Thyroid gland (tissue), 4 donors: ENCODE measurements around the gene ACAP2. TPM values are rescaled to one million over a fixed set of nuclear protein-coding genes. Genes with fewer than 3 reads are reported as not detected.

Source experiments
- DNase-seq, 2 donors: peaks; one replicate each; pipeline ENCODE4 v3.0.0-alpha.2; 2019
- H3K27ac ChIP-seq, 3 donors: fragments of 200-600 bp; sonication (generic); 1 replicate in 2 of 3; 2 replicates in 1 of 3; pipeline ENCODE4 v1.5.1; 2016 to 2019; ENCODE audit warnings: mild to moderate bottlenecking in 1 of 3, moderate library complexity in 1 of 3
- H3K27me3 ChIP-seq: fragments of 200-600 bp; sonication (generic); one replicate; pipeline ENCODE4 v1.5.1; 2019
- H3K36me3 ChIP-seq, 2 donors: fragments of 200-600 bp; sonication (generic); one replicate each; pipeline ENCODE4 v1.5.1; 2016 to 2019
- H3K4me1 ChIP-seq, 2 donors: fragments of 200-600 bp; sonication (generic); one replicate each; pipeline ENCODE4 v1.5.1; 2017 to 2019
- H3K4me3 ChIP-seq, 3 donors: fragments of 200-600 bp; sonication (generic); replicated peaks in 1 of 3; 1 replicate in 2 of 3; 2 replicates in 1 of 3; pipeline ENCODE4 v1.5.1; 2016; ENCODE audit warnings: mild to moderate bottlenecking in 1 of 3
- H3K9me3 ChIP-seq: fragments of 200-600 bp; sonication (generic); one replicate; pipeline ENCODE4 v1.5.1; 2017
- CTCF ChIP-seq, 6 experiments: fragments of 200-600 bp in 3 of 6; fragments of 450-650 bp in 3 of 6; sonication (generic) in 3 of 6; IDR thresholded peaks; one replicate each; pipeline ENCODE4 v1.5.1; 2016 to 2019; ENCODE audit warnings: antibody characterized with exemption in 6 of 6, mild to moderate bottlenecking in 2 of 6, inconsistent platforms in 1 of 6, moderate library complexity in 1 of 6
- POLR2A ChIP-seq, 2 donors: fragments of 450-650 bp; IDR thresholded peaks; one replicate each; pipeline ENCODE4 v1.6.1; 2017; ENCODE audit warnings: antibody characterized with exemption in 2 of 2, mild to moderate bottlenecking in 2 of 2, moderate library complexity in 1 of 2
- WGBS, 2 donors: methylation state at CpG; one replicate each; pipeline ENCODE4 v1.1.5; 2017; 5-methylcytosine and 5-hydroxymethylcytosine counted together
- intact Hi-C: fragments of 100-400 bp; cut with DNase I; formaldehyde crosslinking; loops from one replicate; pipeline ENCODE4 v1.15.1; 2023
- total RNA-seq, 4 donors: library from RNA; depleted of rRNA; stranded (reverse); fragments of >200 nt; gene quantifications; one replicate each; pipeline ENCODE4 v1.2.3, GENCODE V29; 2016

ACAP2 gene
- total RNA-seq, 4 donors from 2014 or later = 61.7 to 685 (median 71.3) TPM

GRCh38 chr3:195395208-195395816 lies 47.5 kb downstream of the ACAP2 start:
- Histone ChIP-seq H3K36me3 (no peaks in the 10 kb centered on the region), H3K27ac (no peak overlapping the region), H3K4me3 (no peak overlapping the region), H3K9me3 (no peaks in the 10 kb centered on the region), H3K27me3 (no peaks in the 10 kb centered on the region), H3K4me1 (peaks cover 3 to 17% of the 10 kb centered on the region in 2 donors)
- intact Hi-C loops = no loop called here
- 95 to 96% methylated on average over 4 of the region's 4 CpGs for WGBS, 2 donors
- TF ChIP-seq POLR2A (IDR thresholded peaks at IDR 0.05) (no peak), CTCF (IDR thresholded peaks at IDR 0.05) (no peak)
- DNase-seq = no peak

- H3K9me3 ChIP-seq = no peaks in the 10 kb centered on the region
- DNase-seq = no peak
- H3K4me1 ChIP-seq = peaks cover 3 to 17% of the 10 kb centered on the region in 2 donors
- no peak overlapping the region for H3K27ac ChIP-seq
- H3K4me3 ChIP-seq = no peak overlapping the region
- TF ChIP-seq POLR2A (IDR thresholded peaks at IDR 0.05) = no peak
- TF ChIP-seq CTCF (IDR thresholded peaks at IDR 0.05) = no peak
- 79 to 84% methylated on average over 3 of the region's 3 CpGs for WGBS, 2 donors
- intact Hi-C loops = no loop called here
- no peaks in the 10 kb centered on the region for H3K27me3 ChIP-seq
- H3K36me3 ChIP-seq = no peaks in the 10 kb centered on the region
Measured at GRCh38 chr3:195394700-195395099, 48.1 kb downstream of the ACAP2 start.

GRCh38 chr3:195394024-195394423 lies 48.8 kb downstream of the ACAP2 start:
- intact Hi-C loops = no loop called here
- WGBS, 2 donors = 92 to 94% methylated on average over 7 of the region's 7 CpGs
- Histone ChIP-seq H3K27me3 (no peaks in the 10 kb centered on the region), H3K9me3 (no peaks in the 10 kb centered on the region), H3K4me3 (no peak overlapping the region), H3K36me3 (no peaks in the 10 kb centered on the region), H3K27ac (no peak overlapping the region), H3K4me1 (peaks cover 3 to 17% of the 10 kb centered on the region in 2 donors)
- no peak for DNase-seq
- TF ChIP-seq CTCF (IDR thresholded peaks at IDR 0.05) = no peak
- no peak for TF ChIP-seq POLR2A (IDR thresholded peaks at IDR 0.05)

- Histone ChIP-seq H3K4me3 (no peak overlapping the region), H3K4me1 (peaks cover 0 to 9% of the 10 kb centered on the region in 2 donors), H3K27me3 (no peaks in the 10 kb centered on the region), H3K27ac (no peak overlapping the region), H3K9me3 (no peaks in the 10 kb centered on the region), H3K36me3 (no peaks in the 10 kb centered on the region)
- intact Hi-C loops = no loop called here
- 95 to 98% methylated on average over 2 of the region's 2 CpGs for WGBS, 2 donors
- TF ChIP-seq CTCF (IDR thresholded peaks at IDR 0.05) (no peak), POLR2A (IDR thresholded peaks at IDR 0.05) (no peak)
- no peak for DNase-seq
Measured at GRCh38 chr3:195388380-195388779, 54.4 kb downstream of the ACAP2 start.

GRCh38 chr3:195386739-195387138 lies 56.1 kb downstream of the ACAP2 start:
- H3K9me3 ChIP-seq = no peaks in the 10 kb centered on the region
- H3K27ac ChIP-seq = no peak overlapping the region
- no peak for TF ChIP-seq POLR2A (IDR thresholded peaks at IDR 0.05)
- no peak for TF ChIP-seq CTCF (IDR thresholded peaks at IDR 0.05)
- H3K27me3 ChIP-seq = no peaks in the 10 kb centered on the region
- intact Hi-C loops = no loop called here
- peaks cover 0 to 9% of the 10 kb centered on the region in 2 donors for H3K4me1 ChIP-seq
- H3K36me3 ChIP-seq = no peaks in the 10 kb centered on the region
- 96 to 97% methylated on average over 3 of the region's 3 CpGs for WGBS, 2 donors
- DNase-seq = no peak
- no peak overlapping the region for H3K4me3 ChIP-seq
